Fibroblast of upper back skin (primary cell): ENCODE results near the gene SIX5.
"Not testable (repeated sequence)": the region's sequence is repeated elsewhere in the genome, so short reads cannot be mapped to it uniquely, and the experiment has no call there.

Source experiments
- DNase-seq: peaks from one replicate; pipeline ENCODE4 v3.0.0-alpha.2; 2013

Gene SIX5

GRCh38 chr19:45768984-45769782 is at the start of gene SIX5:
SIX5 (minus strand) TSS chr19:45769252; CDS start chr19:45768844, 408 bp downstream.
- DNase-seq: peak; percentile 98

- no peak for DNase-seq
These were observed 48.8 kb upstream of the SIX5 start for GRCh38 chr19:45817725-45818301.

GRCh38 chr19:45817010-45817724 is 48.1 kb upstream of the SIX5 start:
- peak; percentile 93 for DNase-seq

GRCh38 chr19:45816236-45817009 is 47.4 kb upstream of the SIX5 start:
- no peak for DNase-seq

GRCh38 chr19:45815481-45816216 is 46.6 kb upstream of the SIX5 start:
- DNase-seq: no peak

- DNase-seq: no peak
These were observed 45.9 kb upstream of the SIX5 start, which contains the start of gene RSPH6A for GRCh38 chr19:45814851-45815480. RSPH6A (minus strand) TSS chr19:45815308; CDS start chr19:45815176, 132 bp downstream.

- no peak for DNase-seq
These were observed 45.2 kb upstream of the SIX5 start for GRCh38 chr19:45814166-45814780.

- DNase-seq: no peak
These were observed 43.2 kb upstream of the SIX5 start for GRCh38 chr19:45812297-45812696.

- peak; percentile 90 for DNase-seq
These were observed 40.6 kb upstream of the SIX5 start for GRCh38 chr19:45809643-45810159.

GRCh38 chr19:45805719-45806118 is 36.7 kb upstream of the SIX5 start:
- no peak for DNase-seq

GRCh38 chr19:45804959-45805230 is 35.8 kb upstream of the SIX5 start:
- no peak for DNase-seq

GRCh38 chr19:45804140-45804958 is 35.3 kb upstream of the SIX5 start:
- no peak for DNase-seq

GRCh38 chr19:45801603-45802175 is 32.6 kb upstream of the SIX5 start:
- no peak for DNase-seq

- DNase-seq: peak; percentile 60
These were observed 31.1 kb upstream of the SIX5 start for GRCh38 chr19:45800070-45800553.

GRCh38 chr19:45799541-45799940 is 30.5 kb upstream of the SIX5 start:
- DNase-seq: not testable (repeated sequence)

GRCh38 chr19:45798995-45799517 is 30.0 kb upstream of the SIX5 start:
- peak; percentile 89 for DNase-seq

GRCh38 chr19:45794627-45795026 is 25.6 kb upstream of the SIX5 start:
- DNase-seq: no peak

GRCh38 chr19:45793876-45794275 is 24.8 kb upstream of the SIX5 start:
- no peak for DNase-seq

- no peak for DNase-seq
These were observed 24.1 kb upstream of the SIX5 start for GRCh38 chr19:45793178-45793564.
